ENCODE measurements around the gene IL19.

The IL19 gene

GRCh38 chr1:206831650-206832049 lies 61.1 kb downstream of the IL19 start:
- TF ChIP-seq CTCF (IDR thresholded peaks at IDR 0.05; ENCODE audit: low read length) = no peak
- TF ChIP-seq EZH2 (IDR thresholded peaks at IDR 0.05; ENCODE audit: borderline replicate concordance, low read length) = no peak
- no peak overlapping the region for H3K27ac ChIP-seq (ENCODE audit: low read depth, low read length, poor library complexity, severe bottlenecking)
- no peak overlapping the region for H3K4me3 ChIP-seq (ENCODE audit: low read depth, low read length, poor library complexity, severe bottlenecking)
- no peak overlapping the region for H2AFZ ChIP-seq (ENCODE audit: low read length)
- H3K79me2 ChIP-seq (ENCODE audit: insufficient read depth, low read length) = no peaks in the 10 kb centered on the region
- H3K4me1 ChIP-seq (ENCODE audit: insufficient read depth, low read length, severe bottlenecking) = no peaks in the 10 kb centered on the region
- no peaks in the 10 kb centered on the region for H4K20me1 ChIP-seq (ENCODE audit: insufficient read depth, low read length)
- H3K9me2 ChIP-seq (ENCODE audit: low read depth, low read length) = no peaks in the 10 kb centered on the region
- H3F3A ChIP-seq (ENCODE audit: insufficient read depth, low read length) = no peaks in the 10 kb centered on the region
- no peaks in the 10 kb centered on the region for H3K36me3 ChIP-seq (ENCODE audit: insufficient read depth, low read length)
- no peak overlapping the region for H3K4me2 ChIP-seq (ENCODE audit: low read length)
- no peak overlapping the region for H3K9ac ChIP-seq (ENCODE audit: low read length)
- 0 out of 2 replicates have a peak, but pooled peaks cover 5% of the 10 kb centered on the region for H3K27me3 ChIP-seq (ENCODE audit: insufficient read depth, low read length)
- no peaks in the 10 kb centered on the region for H3K9me3 ChIP-seq (ENCODE audit: low read length)

GRCh38 chr1:206832352-206832880 lies 61.8 kb downstream of the IL19 start:
- Histone ChIP-seq H4K20me1 (ENCODE audit: insufficient read depth, low read length) (no peaks in the 10 kb centered on the region), H3K4me2 (ENCODE audit: low read length) (no peak overlapping the region), H3K79me2 (ENCODE audit: insufficient read depth, low read length) (no peaks in the 10 kb centered on the region), H3K36me3 (ENCODE audit: insufficient read depth, low read length) (no peaks in the 10 kb centered on the region), H3F3A (ENCODE audit: insufficient read depth, low read length) (no peaks in the 10 kb centered on the region), H2AFZ (ENCODE audit: low read length) (no peak overlapping the region), H3K4me3 (ENCODE audit: low read depth, low read length, poor library complexity, severe bottlenecking) (no peak overlapping the region), H3K27ac (ENCODE audit: low read depth, low read length, poor library complexity, severe bottlenecking) (no peak overlapping the region), H3K9me3 (ENCODE audit: low read length) (no peaks in the 10 kb centered on the region), H3K27me3 (ENCODE audit: insufficient read depth, low read length) (0 out of 2 replicates have a peak, but pooled peaks cover 5% of the 10 kb centered on the region), H3K9me2 (ENCODE audit: low read depth, low read length) (no peaks in the 10 kb centered on the region), H3K4me1 (ENCODE audit: insufficient read depth, low read length, severe bottlenecking) (no peaks in the 10 kb centered on the region), H3K9ac (ENCODE audit: low read length) (no peak overlapping the region)
- TF ChIP-seq EZH2 (IDR thresholded peaks at IDR 0.05; ENCODE audit: borderline replicate concordance, low read length) (no peak), CTCF (IDR thresholded peaks at IDR 0.05; ENCODE audit: low read length) (no peak)

GRCh38 chr1:206833106-206833680 lies 62.6 kb downstream of the IL19 start:
- no peaks in the 10 kb centered on the region for H3K4me1 ChIP-seq (ENCODE audit: insufficient read depth, low read length, severe bottlenecking)
- no peaks in the 10 kb centered on the region for H3F3A ChIP-seq (ENCODE audit: insufficient read depth, low read length)
- H3K4me3 ChIP-seq (ENCODE audit: low read depth, low read length, poor library complexity, severe bottlenecking) = no peak overlapping the region
- no peak overlapping the region for H3K27ac ChIP-seq (ENCODE audit: low read depth, low read length, poor library complexity, severe bottlenecking)
- no peak overlapping the region for H2AFZ ChIP-seq (ENCODE audit: low read length)
- TF ChIP-seq EZH2 (IDR thresholded peaks at IDR 0.05; ENCODE audit: borderline replicate concordance, low read length) (no peak), CTCF (IDR thresholded peaks at IDR 0.05; ENCODE audit: low read length) (no peak)
- no peaks in the 10 kb centered on the region for H4K20me1 ChIP-seq (ENCODE audit: insufficient read depth, low read length)
- H3K9me3 ChIP-seq (ENCODE audit: low read length) = no peaks in the 10 kb centered on the region
- H3K79me2 ChIP-seq (ENCODE audit: insufficient read depth, low read length) = no peaks in the 10 kb centered on the region
- no peak overlapping the region for H3K9ac ChIP-seq (ENCODE audit: low read length)
- no peaks in the 10 kb centered on the region for H3K9me2 ChIP-seq (ENCODE audit: low read depth, low read length)
- H3K4me2 ChIP-seq (ENCODE audit: low read length) = no peak overlapping the region
- 0 out of 2 replicates have a peak, but pooled peaks cover 5% of the 10 kb centered on the region for H3K27me3 ChIP-seq (ENCODE audit: insufficient read depth, low read length)
- H3K36me3 ChIP-seq (ENCODE audit: insufficient read depth, low read length) = no peaks in the 10 kb centered on the region
